Calu3 (cell line): ENCODE results near the gene PAK6. TPM values are rescaled to one million over a fixed set of nuclear protein-coding genes. Genes with fewer than 3 reads are reported as not detected.

Experiments used
- BruUV-seq: library from RNA; stranded (reverse); fragments of 400-500 nt; replicated peaks from 2 replicates; lab custom pipeline; 2021; lab: Mats Ljungman, UMichigan
- CTCF ChIA-PET: fragments of 300-600 bp; sonication (Branson Sonifier 250); formaldehyde crosslinking; loops from one replicate; lab custom pipeline; 2022; ENCODE audit warnings: antibody characterized with exemption; lab: Charles Lee
- DNase-seq: peaks from one replicate; pipeline ENCODE4 v3.0.0; 2022
- H3K27ac Mint-ChIP-seq: one replicate; pipeline ENCODE4 v1.8.0; 2022; ENCODE audit warnings: mixed read lengths; ENCODE audit not compliant: unreplicated experiment
- H3K27me3 Mint-ChIP-seq: one replicate; pipeline ENCODE4 v1.8.0; 2022; ENCODE audit warnings: mixed read lengths; ENCODE audit not compliant: unreplicated experiment
- H3K36me3 Mint-ChIP-seq: one replicate; pipeline ENCODE4 v1.8.0; 2022; ENCODE audit warnings: mild to moderate bottlenecking, moderate library complexity, mixed read lengths; ENCODE audit not compliant: insufficient read depth, unreplicated experiment
- H3K4me1 Mint-ChIP-seq: one replicate; pipeline ENCODE4 v1.8.0; 2022; ENCODE audit warnings: mild to moderate bottlenecking, low read depth, mixed read lengths; ENCODE audit not compliant: unreplicated experiment
- H3K4me3 Mint-ChIP-seq: one replicate; pipeline ENCODE4 v1.8.0; 2022; ENCODE audit warnings: mild to moderate bottlenecking, low read depth, moderate library complexity, mixed read lengths; ENCODE audit not compliant: unreplicated experiment
- H3K9me3 Mint-ChIP-seq: one replicate; pipeline ENCODE4 v1.8.0; 2022; ENCODE audit warnings: low read depth, mixed read lengths; ENCODE audit not compliant: unreplicated experiment
- CTCF ChIP-seq: fragments of 200-600 bp; IDR thresholded peaks from one replicate; pipeline ENCODE4 v1.8.0; 2022; ENCODE audit warnings: antibody characterized with exemption; ENCODE audit not compliant: unreplicated experiment
- intact Hi-C: fragments of 100-400 bp; cut with micrococcal nuclease; formaldehyde crosslinking; loops from one replicate; pipeline ENCODE4 v1.10.0; 2022; ENCODE audit not compliant: unreplicated experiment
- total RNA-seq: library from RNA; stranded (reverse); gene quantifications from 2 replicates; pipeline ENCODE4 v1.2.3, GENCODE V29; 2022

Gene PAK6
- total RNA-seq, 1 experiment from 2014 or later = 7.1 TPM

DNA sequence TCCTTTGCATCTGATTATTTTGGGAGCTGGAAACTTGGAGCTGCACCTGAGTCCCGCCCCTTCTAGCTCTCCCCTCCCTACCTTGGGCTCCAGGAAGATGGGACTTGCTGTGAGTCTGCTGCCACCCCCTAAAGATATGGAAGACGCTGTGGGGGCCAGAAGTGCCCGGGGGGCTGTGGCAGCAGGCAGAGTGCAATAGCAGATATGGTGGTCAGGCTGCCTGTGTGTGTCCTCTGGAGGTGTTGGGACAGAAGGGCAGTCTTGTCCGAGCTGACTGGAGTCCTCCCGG, 485 bp downstream of the PAK6 start:
- no TSS peak for BruUV-seq
- TF ChIP-seq CTCF = no peak
- CTCF ChIA-PET = interaction anchor here (1.1 to 1.6 kb wide), 5 partner anchors 28 to 192 kb away, joined by 3 to 5 read pairs (median 3); no protein-coding TSS in a partner anchor
- Mint-ChIP-seq H3K4me3 (peak overlapping the region; percentile 48), H3K36me3 (peaks cover 4% of the 10 kb centered on the region), H3K9me3 (no peaks in the 10 kb centered on the region), H3K27ac (no peak overlapping the region), H3K4me1 (peaks cover 16% of the 10 kb centered on the region), H3K27me3 (no peaks in the 10 kb centered on the region)
- intact Hi-C loops = no loop called here
- no peak for DNase-seq

DNA sequence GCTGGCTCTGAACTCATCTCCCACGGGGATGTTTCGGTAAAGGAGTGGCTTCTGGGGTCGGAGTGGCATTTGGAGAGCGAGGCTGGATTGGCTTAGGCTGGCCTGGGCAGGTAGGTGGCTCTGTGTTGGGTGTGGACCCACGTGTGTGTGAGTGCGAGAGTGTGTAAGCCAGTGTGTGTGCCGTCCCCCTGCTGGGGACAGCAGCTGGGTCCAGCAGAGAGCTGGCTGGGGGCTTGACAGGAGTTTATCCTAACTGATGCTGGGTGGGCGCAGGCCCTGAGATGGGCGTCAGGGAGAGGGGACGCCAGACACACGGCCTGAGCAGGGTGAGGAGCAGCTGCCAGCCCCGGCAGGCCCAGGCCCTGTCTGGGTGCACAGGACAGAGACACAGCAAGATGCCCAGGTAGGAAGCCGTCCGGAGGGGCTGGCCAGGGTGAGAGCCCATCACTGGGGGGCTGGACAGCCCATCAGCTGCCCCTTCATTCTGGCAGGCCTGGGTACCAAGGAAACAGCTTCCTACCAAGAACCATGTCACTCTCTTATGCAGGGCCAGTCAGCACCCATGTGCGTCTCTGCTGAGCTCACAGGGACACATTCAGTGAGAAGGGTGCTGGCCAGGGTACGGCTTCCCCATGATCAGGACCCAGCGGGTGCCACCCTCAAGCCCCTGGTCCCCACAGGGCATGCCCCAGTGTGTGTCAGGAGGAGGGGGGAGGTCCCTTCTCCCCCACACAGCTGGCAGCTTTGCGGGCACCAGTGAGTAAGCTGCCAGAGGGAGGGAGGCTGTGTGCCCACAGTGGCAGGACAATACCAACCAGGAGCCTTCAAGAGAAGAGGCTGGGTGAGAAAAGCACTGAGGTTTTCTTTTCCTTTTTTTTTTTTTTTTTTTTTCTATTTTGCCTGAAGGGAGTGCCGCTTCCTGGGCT, 1.1 kb downstream of the PAK6 start:
- peaks cover 4% of the 10 kb centered on the region for H3K36me3 Mint-ChIP-seq
- TF ChIP-seq CTCF = no peak
- intact Hi-C loops = no loop called here
- no peak overlapping the region for H3K27ac Mint-ChIP-seq
- peak overlapping the region; percentile 48 for H3K4me3 Mint-ChIP-seq
- no peaks in the 10 kb centered on the region for H3K27me3 Mint-ChIP-seq
- no peak for DNase-seq
- H3K4me1 Mint-ChIP-seq = peaks cover 16% of the 10 kb centered on the region
- CTCF ChIA-PET = interaction anchor here (1.1 to 1.6 kb wide), 5 partner anchors 27 to 193 kb away, joined by 3 to 5 read pairs (median 3); no protein-coding TSS in a partner anchor
- no TSS peak for BruUV-seq
- H3K9me3 Mint-ChIP-seq = no peaks in the 10 kb centered on the region

DNA sequence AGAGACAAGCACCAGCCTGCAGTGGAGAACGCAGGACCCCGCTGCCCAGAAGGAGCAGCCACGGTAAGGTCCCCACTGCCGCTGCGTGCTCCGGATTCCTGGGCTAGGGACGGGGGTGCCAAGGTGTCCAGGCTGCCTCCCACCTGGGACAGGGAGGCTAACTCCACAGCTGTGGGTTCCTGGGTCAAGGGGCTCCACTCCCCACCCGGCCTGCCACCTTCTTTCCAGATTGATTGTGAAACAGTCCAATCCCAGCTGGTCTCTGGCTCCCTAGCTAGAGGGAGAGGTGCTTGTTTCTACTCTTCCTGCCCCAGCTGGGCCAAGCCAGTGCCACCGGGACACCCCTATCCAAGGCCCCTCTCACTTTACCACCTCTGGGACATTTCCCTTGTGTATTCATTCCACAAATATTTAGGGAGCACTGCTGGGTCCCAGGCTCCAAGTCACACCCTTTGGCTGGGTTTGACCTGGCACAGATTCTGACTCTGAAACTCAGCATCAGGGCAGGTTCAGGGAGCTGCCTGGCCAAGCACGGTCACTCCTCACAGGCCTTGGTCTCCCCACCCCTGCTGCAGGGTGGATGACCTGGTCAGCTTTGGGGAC, 1.9 kb downstream of the PAK6 start:
- CTCF ChIA-PET = no interaction called here
- H3K27me3 Mint-ChIP-seq = no peaks in the 10 kb centered on the region
- no TSS peak for BruUV-seq
- DNase-seq = no peak
- H3K4me3 Mint-ChIP-seq = no peak overlapping the region
- H3K36me3 Mint-ChIP-seq = peaks cover 4% of the 10 kb centered on the region
- H3K9me3 Mint-ChIP-seq = no peaks in the 10 kb centered on the region
- intact Hi-C loops = no loop called here
- H3K27ac Mint-ChIP-seq = no peak overlapping the region
- peaks cover 16% of the 10 kb centered on the region for H3K4me1 Mint-ChIP-seq
- no peak for TF ChIP-seq CTCF

GRCh38 chr15:40241269-40242212, 2.7 kb downstream of the PAK6 start:
- H3K27ac Mint-ChIP-seq = no peak overlapping the region
- no TSS peak for BruUV-seq
- no peak for DNase-seq
- TF ChIP-seq CTCF = no peak
- intact Hi-C loops = no loop called here
- H3K4me3 Mint-ChIP-seq = no peak overlapping the region
- CTCF ChIA-PET = no interaction called here
- no peaks in the 10 kb centered on the region for H3K27me3 Mint-ChIP-seq
- H3K4me1 Mint-ChIP-seq = peaks cover 16% of the 10 kb centered on the region
- H3K9me3 Mint-ChIP-seq = no peaks in the 10 kb centered on the region
- H3K36me3 Mint-ChIP-seq = peaks cover 4% of the 10 kb centered on the region
